Measurements from ENCODE around the gene HOXB4.

GRCh38 chr17:48584223-48584741, 6.1 kb upstream of the HOXB4 start:
- TF ChIP-seq CTCF (IDR thresholded peaks at IDR 0.05) (no peak), POLR2A (IDR thresholded peaks at IDR 0.05) (no peak), POLR2AphosphoS5 (IDR thresholded peaks at IDR 0.05) (no peak)

All from prostate gland (tissue), 2 donors.